IMR-90 (cell line): Measurements from ENCODE around the gene SGSM2.

Experiments
- CEBPB ChIP-seq: IDR thresholded peaks from 2 replicates; pipeline ENCODE4 v1.6.1; 2012; ENCODE audit warnings: low read depth, low read length, improper control_type of control experiment
- POLR2A ChIP-seq: IDR thresholded peaks from 2 replicates; pipeline ENCODE4 v1.6.1; 2012; ENCODE audit warnings: mild to moderate bottlenecking, low read depth, low read length
- TF ChIP-seq, protein P1 (sequence below): conservative IDR thresholded peaks from 2 replicates; pipeline ENCODE4 v1.5.1; 2012; ENCODE audit warnings: mild to moderate bottlenecking, low read depth, low read length, improper control_type of control experiment

DNA sequence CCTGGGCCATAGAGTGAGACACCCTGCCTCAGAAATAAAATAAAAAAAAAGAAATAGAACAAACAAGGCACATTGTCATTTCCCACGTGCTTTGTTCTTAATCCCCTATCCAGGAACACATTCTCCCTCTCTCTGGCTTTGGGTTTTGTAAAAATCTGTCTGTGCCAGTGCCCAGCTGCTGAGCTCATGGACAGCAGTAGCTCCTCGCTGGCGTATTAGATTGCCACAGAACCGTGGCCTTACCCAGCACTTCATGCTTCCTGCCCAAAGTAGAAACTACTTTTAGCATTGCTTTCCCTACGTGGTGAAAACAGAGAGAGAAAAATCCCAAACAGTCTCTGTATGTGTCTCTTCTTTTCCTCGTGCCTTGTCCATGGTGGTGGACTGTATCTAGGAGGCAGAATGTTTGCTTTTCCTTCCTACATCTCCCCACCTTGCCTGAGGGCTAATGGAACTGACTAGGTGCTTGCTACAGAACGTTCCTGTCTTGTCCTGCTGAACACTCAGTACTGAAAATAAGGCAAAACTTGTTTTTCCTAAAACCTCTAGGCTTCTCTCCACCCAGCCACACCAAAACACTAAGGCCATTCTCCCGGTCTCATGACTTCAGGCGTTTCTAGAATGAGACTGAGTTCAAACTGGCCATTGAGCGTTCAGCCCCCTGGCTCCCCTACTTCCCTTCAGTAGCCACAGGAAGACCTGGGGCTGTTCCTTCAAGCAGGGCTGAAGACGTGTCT is 37.4 kb downstream of the SGSM2 start:
- TF ChIP-seq, protein P1, sequence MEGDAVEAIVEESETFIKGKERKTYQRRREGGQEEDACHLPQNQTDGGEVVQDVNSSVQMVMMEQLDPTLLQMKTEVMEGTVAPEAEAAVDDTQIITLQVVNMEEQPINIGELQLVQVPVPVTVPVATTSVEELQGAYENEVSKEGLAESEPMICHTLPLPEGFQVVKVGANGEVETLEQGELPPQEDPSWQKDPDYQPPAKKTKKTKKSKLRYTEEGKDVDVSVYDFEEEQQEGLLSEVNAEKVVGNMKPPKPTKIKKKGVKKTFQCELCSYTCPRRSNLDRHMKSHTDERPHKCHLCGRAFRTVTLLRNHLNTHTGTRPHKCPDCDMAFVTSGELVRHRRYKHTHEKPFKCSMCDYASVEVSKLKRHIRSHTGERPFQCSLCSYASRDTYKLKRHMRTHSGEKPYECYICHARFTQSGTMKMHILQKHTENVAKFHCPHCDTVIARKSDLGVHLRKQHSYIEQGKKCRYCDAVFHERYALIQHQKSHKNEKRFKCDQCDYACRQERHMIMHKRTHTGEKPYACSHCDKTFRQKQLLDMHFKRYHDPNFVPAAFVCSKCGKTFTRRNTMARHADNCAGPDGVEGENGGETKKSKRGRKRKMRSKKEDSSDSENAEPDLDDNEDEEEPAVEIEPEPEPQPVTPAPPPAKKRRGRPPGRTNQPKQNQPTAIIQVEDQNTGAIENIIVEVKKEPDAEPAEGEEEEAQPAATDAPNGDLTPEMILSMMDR: no peak
- TF ChIP-seq POLR2A (no peak), CEBPB (no peak)
